ENCODE results near the gene DDX39A. TPM values are rescaled to one million over a fixed set of nuclear protein-coding genes. Genes with fewer than 3 reads are reported as not detected.
"Not testable (repeated sequence)": the region's sequence is repeated elsewhere in the genome, so short reads cannot be mapped to it uniquely, and the experiment has no call there.

DDX39A gene
- total RNA-seq, result 32.4 TPM
- long read RNA-seq, transcript DDX39A-201 (11 exons, 1,471 nt), result major isoform, 72 of 94 reads
- long read RNA-seq, partial matches to known transcripts, result 10 of 94 reads
- long read RNA-seq, other reads (novel, unspliced or antisense), result 12 of 94 reads

GRCh38 chr19:14419106-14419813, at the start of gene DDX39A:
Gene DDX39A, minus strand, starts transcription at chr19:14419341. Its CDS starts 6,121 bp downstream, at chr19:14413220.
- peak; percentile 98 for ATAC-seq
- DNase-seq, result peak; percentile 98
- intact Hi-C loops (cut with micrococcal nuclease), result no loop called here

GRCh38 chr19:14467816-14468215, 48.7 kb upstream of the DDX39A start:
- intact Hi-C loops (cut with micrococcal nuclease), result no loop called here
- ATAC-seq, result no peak

GRCh38 chr19:14467391-14467790, 48.2 kb upstream of the DDX39A start:
- intact Hi-C loops (cut with micrococcal nuclease), result no loop called here
- no peak for ATAC-seq
- DNase-seq, result peak; percentile 18

More at GRCh38 chr19:14467816-14468215, 48.7 kb upstream of the DDX39A start:
- DNase-seq, result peak; percentile 15

- no peak for ATAC-seq
- peak; percentile 23 for DNase-seq
- intact Hi-C loops (cut with micrococcal nuclease), result no loop called here
These were observed 44.6 kb upstream of the DDX39A start for GRCh38 chr19:14463747-14464146.

GRCh38 chr19:14462401-14462800, 43.3 kb upstream of the DDX39A start:
- ATAC-seq; intact Hi-C loops (cut with micrococcal nuclease): not testable (repeated sequence)
- peak; percentile 5 for DNase-seq

- intact Hi-C loops (cut with micrococcal nuclease), result no loop called here
- DNase-seq, result no peak
These were observed 41.8 kb upstream of the DDX39A start for GRCh38 chr19:14460935-14461334.

GRCh38 chr19:14459703-14460102, 40.6 kb upstream of the DDX39A start:
- intact Hi-C loops (cut with micrococcal nuclease), result no loop called here
- DNase-seq (peak; percentile 3), ATAC-seq (no peak)

More at GRCh38 chr19:14460935-14461334, 41.8 kb upstream of the DDX39A start:
- no peak for ATAC-seq

GRCh38 chr19:14452303-14452702, 33.2 kb upstream of the DDX39A start:
- DNase-seq; ATAC-seq; intact Hi-C loops (cut with micrococcal nuclease): not testable (repeated sequence)

GRCh38 chr19:14450876-14451275, 31.7 kb upstream of the DDX39A start:
- peak; percentile 19 for DNase-seq
- no peak for ATAC-seq
- intact Hi-C loops (cut with micrococcal nuclease), result no loop called here

GRCh38 chr19:14450168-14450874, 31.2 kb upstream of the DDX39A start:
- ATAC-seq (peak; percentile 49), DNase-seq (no peak)
- intact Hi-C loops (cut with micrococcal nuclease), result no loop called here

- no peak for ATAC-seq
- DNase-seq, result no peak
- intact Hi-C loops (cut with micrococcal nuclease), result no loop called here
These were observed 30.2 kb upstream of the DDX39A start for GRCh38 chr19:14449321-14449720.

- DNase-seq (no peak), ATAC-seq (no peak)
- intact Hi-C loops (cut with micrococcal nuclease), result no loop called here
These were observed 27.3 kb upstream of the DDX39A start for GRCh38 chr19:14446336-14447036.

- intact Hi-C loops (cut with micrococcal nuclease), result no loop called here
- ATAC-seq (no peak), DNase-seq (no peak)
These were observed 24.6 kb upstream of the DDX39A start for GRCh38 chr19:14443632-14444216.

- no peak for DNase-seq
- intact Hi-C loops (cut with micrococcal nuclease), result no loop called here
- ATAC-seq, result no peak
These were observed 23.9 kb upstream of the DDX39A start for GRCh38 chr19:14442891-14443631.

GRCh38 chr19:14441041-14441938, 22.1 kb upstream of the DDX39A start:
- intact Hi-C loops (cut with micrococcal nuclease), result no loop called here

GRCh38 chr19:14440049-14440448, 20.9 kb upstream of the DDX39A start:
- DNase-seq, result peak; percentile 84
- ATAC-seq, result peak; percentile 65
- intact Hi-C loops (cut with micrococcal nuclease), result no loop called here

More at GRCh38 chr19:14441041-14441938, 22.1 kb upstream of the DDX39A start:
- no peak for DNase-seq
- peak; percentile 38 for ATAC-seq

- intact Hi-C loops (cut with micrococcal nuclease), result no loop called here
- DNase-seq (no peak), ATAC-seq (no peak)
These were observed 19.9 kb upstream of the DDX39A start for GRCh38 chr19:14439014-14439413.

All from left ventricle myocardium superior (tissue), 1 donor.